Endothelial cell (in vitro differentiated cells): ENCODE data around the gene CDC27. TPM values are rescaled to one million over a fixed set of nuclear protein-coding genes. Genes with fewer than 3 reads are reported as not detected.

ENCODE experiments used
- DNase-seq: peaks from one replicate; pipeline ENCODE4 v3.0.0; 2021; ENCODE audit warnings: low spot score
- H3K27ac Mint-ChIP-seq: one replicate; pipeline ENCODE4 v1.8.0; 2021; ENCODE audit warnings: mixed read lengths, inconsistent platforms; ENCODE audit not compliant: unreplicated experiment
- H3K27me3 Mint-ChIP-seq: one replicate; pipeline ENCODE4 v1.8.0; 2021; ENCODE audit warnings: mild to moderate bottlenecking, moderate library complexity, mixed read lengths, inconsistent platforms; ENCODE audit not compliant: unreplicated experiment
- H3K36me3 Mint-ChIP-seq: one replicate; pipeline ENCODE4 v1.8.0; 2021; ENCODE audit warnings: mild to moderate bottlenecking, low read depth, mixed read lengths, inconsistent platforms; ENCODE audit not compliant: unreplicated experiment
- H3K4me1 Mint-ChIP-seq: one replicate; pipeline ENCODE4 v1.8.0; 2021; ENCODE audit warnings: mild to moderate bottlenecking, mixed read lengths, inconsistent platforms; ENCODE audit not compliant: unreplicated experiment
- H3K4me3 Mint-ChIP-seq: one replicate; pipeline ENCODE4 v1.8.0; 2021; ENCODE audit warnings: mild to moderate bottlenecking, mixed read lengths, inconsistent platforms; ENCODE audit not compliant: unreplicated experiment
- H3K9me3 Mint-ChIP-seq: one replicate; pipeline ENCODE4 v1.8.0; 2021; ENCODE audit warnings: mixed read lengths, inconsistent platforms; ENCODE audit not compliant: unreplicated experiment
- CTCF ChIP-seq: fragments of 200-600 bp; sonication (generic); IDR thresholded peaks from one replicate; pipeline ENCODE4 v1.5.0; 2021; ENCODE audit warnings: antibody characterized with exemption; ENCODE audit not compliant: unreplicated experiment
- total RNA-seq: library from RNA; stranded (reverse); fragmentation: NEBNext Ultra II Directional; extraction: Animal tissue kit (Norgen Biotek cat#: 25700); gene quantifications from one replicate; pipeline ENCODE4 v1.2.1, GENCODE V29; 2021; ENCODE audit not compliant: unreplicated experiment

CDC27 gene
- total RNA-seq, 1 donor from 2014 or later: 108 TPM

GRCh38 chr17:47232465-47232864 lies 43.4 kb upstream of the CDC27 start:
- Mint-ChIP-seq H3K27me3 (peaks cover 4% of the 10 kb centered on the region), H3K9me3 (no peaks in the 10 kb centered on the region), H3K36me3 (no peaks in the 10 kb centered on the region), H3K4me1 (peaks cover 5% of the 10 kb centered on the region), H3K4me3 (no peak overlapping the region), H3K27ac (no peak overlapping the region)
- TF ChIP-seq CTCF: no peak
- no peak for DNase-seq

- peaks cover 5% of the 10 kb centered on the region for H3K4me1 Mint-ChIP-seq
- no peak overlapping the region for H3K4me3 Mint-ChIP-seq
- no peaks in the 10 kb centered on the region for H3K9me3 Mint-ChIP-seq
- no peak for DNase-seq
- H3K27ac Mint-ChIP-seq: no peak overlapping the region
- H3K27me3 Mint-ChIP-seq: peaks cover 4% of the 10 kb centered on the region
- TF ChIP-seq CTCF: no peak
- no peaks in the 10 kb centered on the region for H3K36me3 Mint-ChIP-seq
Observed at GRCh38 chr17:47231866-47232265, 42.8 kb upstream of the CDC27 start.

- Mint-ChIP-seq H3K4me3 (no peak overlapping the region), H3K9me3 (no peaks in the 10 kb centered on the region), H3K27ac (no peak overlapping the region), H3K36me3 (no peaks in the 10 kb centered on the region), H3K27me3 (peaks cover 4% of the 10 kb centered on the region), H3K4me1 (peaks cover 5% of the 10 kb centered on the region)
- DNase-seq: no peak
- TF ChIP-seq CTCF: no peak
Observed at GRCh38 chr17:47231334-47231733, 42.2 kb upstream of the CDC27 start.

- Mint-ChIP-seq H3K27ac (no peak overlapping the region), H3K4me1 (peaks cover 5% of the 10 kb centered on the region), H3K9me3 (no peaks in the 10 kb centered on the region), H3K4me3 (no peak overlapping the region), H3K36me3 (no peaks in the 10 kb centered on the region), H3K27me3 (peaks cover 4% of the 10 kb centered on the region)
- DNase-seq: no peak
- no peak for TF ChIP-seq CTCF
Observed at GRCh38 chr17:47230864-47231263, 41.8 kb upstream of the CDC27 start.

GRCh38 chr17:47229535-47230443 lies 40.7 kb upstream of the CDC27 start:
- no peaks in the 10 kb centered on the region for H3K36me3 Mint-ChIP-seq
- no peaks in the 10 kb centered on the region for H3K9me3 Mint-ChIP-seq
- H3K4me1 Mint-ChIP-seq: peaks cover 8% of the 10 kb centered on the region
- H3K27me3 Mint-ChIP-seq: peaks cover 4% of the 10 kb centered on the region
- H3K4me3 Mint-ChIP-seq: no peak overlapping the region
- H3K27ac Mint-ChIP-seq: no peak overlapping the region
- peak; percentile 74 for DNase-seq
- peak; percentile 86 for TF ChIP-seq CTCF
